ENCODE results near the gene COL9A3.

- TF ChIP-seq CTCF (IDR thresholded peaks at IDR 0.05; ENCODE audit: insufficient read depth, low read length, poor library complexity, severe bottlenecking) (no peak), EZH2phosphoT487 (conservative IDR thresholded peaks at IDR 0.05; ENCODE audit: low read length) (no peak)
These were observed 18.9 kb upstream of the COL9A3 start for GRCh38 chr20:62797671-62798532.

Data from SU-DHL-6 (cell line).